K562 (cell line): ENCODE data around the gene SYCP2. TPM values are rescaled to one million over a fixed set of nuclear protein-coding genes. Genes with fewer than 3 reads are reported as not detected.

Experiments used
- ATAC-seq: fragments of 200-7000 bp; cut with Tn5 transposase; 3 replicates; pipeline ENCODE4 v1.9.1; 2020; ENCODE audit warnings: moderate library complexity
- BruUV-seq: library from RNA; stranded (reverse); fragments of 400-500 nt; replicated peaks from 2 replicates; lab custom pipeline; 2021; lab: Mats Ljungman, UMichigan
- CTCF ChIA-PET: fragments of 300-600 bp; formaldehyde crosslinking; extraction: SDS; loops from one replicate; lab custom pipeline; 2021; ENCODE audit warnings: low intra/inter-chr PET ratio; lab: Yijun Ruan, JAX
- POLR2A ChIA-PET: fragments of 300-600, 350-650 bp; sonication (Branson Sonifier 250); formaldehyde crosslinking; extraction: SDS; loops from one replicate; lab custom pipeline; 2021; ENCODE audit warnings: antibody characterized with exemption, inconsistent platforms; lab: Yijun Ruan, JAX
- DNase-seq, 4 experiments: peaks; one replicate each; pipeline versions ENCODE4 v3.0.0 to v3.0.0-alpha.2; 2011 to 2018; ENCODE audit warnings: low spot score in 3 of 4, mixed read lengths in 3 of 4; ENCODE audit errors: extremely low read depth in 1 of 4
- FAIRE-seq: peaks from 2 replicates; lab custom pipeline; 2011; peaks lifted over from hg19 to GRCh38; lab: Jason Lieb, UNC
- H2AFZ ChIP-seq: 2 replicates; pipeline ENCODE4 v1.6.0; 2011; ENCODE audit warnings: low read depth, low read length, control low read depth, inconsistent platforms
- H3K27ac ChIP-seq: fragments of 200-600 bp; 3 replicates; pipeline ENCODE4 v1.8.0; 2011; ENCODE audit warnings: low read depth, mild to moderate bottlenecking, control low read depth, inconsistent platforms, low read length, moderate library complexity, mixed read lengths; ENCODE audit errors: extremely low read depth
- H3K27me3 ChIP-seq, 2 experiments: fragments of 300-600 bp in 1 of 2; 2 replicates in 1 of 2; 3 replicates in 1 of 2; pipeline versions ENCODE4 v1.6.0 to v1.8.0; 2011; ENCODE audit warnings: inconsistent platforms in 2 of 2, low read length in 2 of 2, mild to moderate bottlenecking in 1 of 2, mixed read lengths in 1 of 2, moderate library complexity in 1 of 2; ENCODE audit not compliant: control insufficient read depth in 2 of 2, insufficient read depth in 2 of 2
- H3K36me3 ChIP-seq: fragments of 300-600 bp; 3 replicates; pipeline ENCODE4 v1.8.0; 2011; ENCODE audit warnings: mild to moderate bottlenecking, low read length, inconsistent platforms; ENCODE audit not compliant: control insufficient read depth, insufficient read depth
- H3K4me1 ChIP-seq, 2 experiments: fragments of 200-600 bp in 1 of 2; replicated peaks in 1 of 2; 2 replicates in 1 of 2; 3 replicates in 1 of 2; pipeline versions ENCODE4 v1.5.1 to v1.8.0; 2011; ENCODE audit warnings: inconsistent platforms in 2 of 2, low read length in 2 of 2, mild to moderate bottlenecking in 1 of 2, mixed read lengths in 1 of 2, moderate library complexity in 1 of 2; ENCODE audit not compliant: control insufficient read depth in 2 of 2, insufficient read depth in 2 of 2
- H3K4me2 ChIP-seq: 2 replicates; pipeline ENCODE4 v1.6.1; 2011; ENCODE audit warnings: low read length, control low read depth, inconsistent platforms, mixed read lengths; ENCODE audit not compliant: insufficient read depth
- H3K4me3 ChIP-seq: fragments of 200-600 bp; sonication (generic), shearing (Covaris generic); 2 replicates; pipeline ENCODE4 v1.5.1; 2016; ENCODE audit warnings: control low read depth, inconsistent platforms
- H3K79me2 ChIP-seq: fragments of 200-600 bp; 3 replicates; pipeline ENCODE4 v1.8.0; 2011; ENCODE audit warnings: low read length, inconsistent platforms; ENCODE audit not compliant: control insufficient read depth, insufficient read depth
- H3K9ac ChIP-seq, 2 experiments: 2 replicates each; pipeline versions ENCODE4 v1.6.0 to v1.6.1; 2011; ENCODE audit warnings: low read depth in 2 of 2, low read length in 2 of 2, control low read depth in 1 of 2, inconsistent platforms in 1 of 2, mild to moderate bottlenecking in 1 of 2, mixed read lengths in 1 of 2; ENCODE audit not compliant: insufficient read depth in 1 of 2
- H3K9me1 ChIP-seq: one replicate; pipeline ENCODE4 v1.6.0; 2011; ENCODE audit warnings: inconsistent platforms, mild to moderate bottlenecking, low read length, moderate library complexity; ENCODE audit not compliant: control insufficient read depth, insufficient read depth
- H3K9me3 ChIP-seq: replicated peaks from 2 replicates; pipeline ENCODE4 v1.5.1; 2011; ENCODE audit warnings: low read depth, low read length, inconsistent platforms; ENCODE audit not compliant: control insufficient read depth, insufficient read depth
- H4K20me1 ChIP-seq: replicated peaks from 2 replicates; pipeline ENCODE4 v1.6.1; 2011; ENCODE audit warnings: low read length, inconsistent platforms, mixed read lengths; ENCODE audit not compliant: control insufficient read depth, insufficient read depth
- AFF1 ChIP-seq, 2 experiments: fragments of 450-650 bp; IDR thresholded peaks; 2 replicates each; pipeline ENCODE4 v1.6.1; 2018; ENCODE audit warnings: mild to moderate bottlenecking in 2 of 2, low read depth in 1 of 2; ENCODE audit not compliant: partially characterized antibody in 2 of 2
- ARNT ChIP-seq, 2 experiments: fragments of 450-650 bp; IDR thresholded peaks; 2 replicates each; pipeline ENCODE4 v1.6.1; 2016; ENCODE audit warnings: mild to moderate bottlenecking in 1 of 2
- ATF1 ChIP-seq, 2 experiments: fragments of 450-650 bp in 1 of 2; IDR thresholded peaks; 2 replicates each; pipeline ENCODE4 v1.6.1; 2016; ENCODE audit warnings: missing compliant biosample characterization in 1 of 2, missing genetic modification characterization in 1 of 2
- BRF2 ChIP-seq: IDR thresholded peaks from 3 replicates; pipeline ENCODE4 v1.6.1; 2011; ENCODE audit warnings: borderline replicate concordance, mild to moderate bottlenecking; ENCODE audit not compliant: insufficient read length, insufficient read depth
- E2F1 ChIP-seq: sonication (generic); formaldehyde crosslinking; IDR thresholded peaks from 2 replicates; pipeline ENCODE4 v1.8.1; 2023; ENCODE audit warnings: mild to moderate bottlenecking, missing genetic modification reagents, moderate library complexity
- KAT2B ChIP-seq: IDR thresholded peaks from one replicate; pipeline ENCODE4 v1.6.1; 2012; ENCODE audit warnings: low read depth, mild to moderate bottlenecking, control low read depth, inconsistent platforms, low read length, moderate library complexity
- ZSCAN32 ChIP-seq: fragments of 450-650 bp; formaldehyde crosslinking; IDR thresholded peaks from 2 replicates; pipeline ENCODE4 v1.4.0; 2020; ENCODE audit warnings: mild to moderate bottlenecking, moderate library complexity
- WGBS: fragments of 100-300 bp; shearing (Covaris generic); methylation state at CpG from one replicate; pipeline ENCODE4 v1.1.6; 2016; ENCODE audit warnings: low coverage, mixed read lengths; ENCODE audit not compliant: insufficient coverage; ENCODE audit errors: missing lambda C conversion rate; 5-methylcytosine and 5-hydroxymethylcytosine counted together
- in situ Hi-C: fragments of 300-500 bp; cut with MboI; formaldehyde crosslinking; loops from 4 replicates; pipeline ENCODE4 v1.15.0; 2018; ENCODE audit warnings: inconsistent platforms, mixed read lengths
- intact Hi-C: fragments of 100-400 bp; cut with micrococcal nuclease; formaldehyde crosslinking; loops from 2 replicates; pipeline ENCODE4 v1.14.2; 2022
- polyA plus RNA-seq, 8 experiments: library from polyadenylated mRNA; depleted of rRNA in 4 of 8; stranded (reverse) in 5 of 8; unstranded in 3 of 8; fragments of >200 nt; fragmentation: Nextera tagmentation in 2 of 8; fragmentation: Illumina TruSeq in 1 of 8; extraction: Ambion mirVana in 2 of 8; extraction: Trizol in 1 of 8; gene quantifications; 2 replicates each; pipeline versions ENCODE4 v1.2.1 to v1.2.3, GENCODE V29; 2011 to 2014; ENCODE audit warnings: inconsistent platforms in 1 of 8, missing spikeins in 1 of 8
- total RNA-seq, 7 experiments: library from RNA; depleted of rRNA in 6 of 7; stranded (reverse); fragments of >200 nt in 6 of 7; fragmentation: Illumina TruSeq in 2 of 7; extraction: Trizol in 2 of 7; gene quantifications; 2 replicates each; pipeline versions ENCODE4 v1.2.1 to v1.2.3, GENCODE V29; 2011 to 2021; ENCODE audit warnings: low replicate concordance in 1 of 7

SYCP2 gene
- total and polyA plus RNA-seq, 9 of the 15 experiments (the other 6 are each of a cell fraction or from before 2014, with no cell fraction given) = 0.24 to 1.6 (median 0.67) TPM

DNA sequence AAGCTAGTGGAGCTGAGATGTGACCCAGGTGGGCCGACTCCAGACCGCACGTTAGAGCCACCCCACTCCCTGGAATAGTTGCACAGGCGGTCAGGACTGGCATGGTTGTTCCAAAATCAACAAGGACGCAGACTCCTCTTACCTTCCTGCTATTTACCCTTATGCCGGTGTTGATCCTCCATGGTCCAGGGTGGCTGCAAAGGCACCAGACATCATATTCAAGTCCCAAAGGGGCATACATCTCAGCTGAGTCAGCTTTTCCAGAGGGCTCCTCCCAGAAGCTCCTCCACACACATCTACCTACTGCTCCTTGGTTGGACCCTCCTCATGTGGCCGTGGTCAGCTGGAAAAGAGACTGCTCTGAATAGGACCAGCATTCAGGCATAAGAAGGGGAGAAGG, 112.2 kb downstream of the SYCP2 start:
- Histone ChIP-seq H3K9ac (no peak overlapping the region), H3K79me2 (no peaks in the 10 kb centered on the region), H3K4me1 (no peaks in the 10 kb centered on the region), H3K27me3 (peaks cover 0 to 26% of the 10 kb centered on the region in 2 experiments; a peak in 1 of 5 replicates), H3K9me3 (no peaks in the 10 kb centered on the region), H3K27ac (no peak overlapping the region), H3K4me3 (no peak overlapping the region), H2AFZ (no peak overlapping the region), H4K20me1 (no peaks in the 10 kb centered on the region; the same call in 1 of the 2 replicates), H3K4me2 (no peak overlapping the region), H3K9me1 (no peaks in the 10 kb centered on the region), H3K36me3 (no peaks in the 10 kb centered on the region)
- WGBS = 5% methylated on average over 7 of the region's 7 CpGs
- no peak for ATAC-seq
- ChIA-PET CTCF (no interaction called here), POLR2A (interaction anchor here (0.6 to 0.7 kb wide), 2 partner anchors 90 to 567 kb away, joined by 3 read pairs; no protein-coding TSS in a partner anchor)
- BruUV-seq = no TSS peak
- DNase-seq = no peak
- in situ Hi-C loops = loop anchor here (10.0 kb wide), 1 partner anchor 1964 kb away; no protein-coding TSS in a partner anchor
- intact Hi-C loops = no loop called here
- no peak for FAIRE-seq
- no peak for TF ChIP-seq ARNT (IDR thresholded peaks at IDR 0.05)
- TF ChIP-seq E2F1 (CRISPR knock-in tag) = no peak
- no peak for TF ChIP-seq BRF2
- no peak for TF ChIP-seq ZSCAN32 (CRISPR knock-in tag)
- no peak for TF ChIP-seq ATF1 (CRISPR knock-in tag; IDR thresholded peaks at IDR 0.05)
- no peak for TF ChIP-seq ATF1 (tag; IDR thresholded peaks at IDR 0.05)
- TF ChIP-seq AFF1 (IDR thresholded peaks at IDR 0.05; ENCODE audit: low read depth in 1 of 2, partially characterized antibody in 2 of 2) = no peak
- no peak for TF ChIP-seq KAT2B
